ENCODE measurements around the gene CAMSAP1.

CAMSAP1 gene

GRCh38 chr9:135939351-135940265 is 32.3 kb upstream of the CAMSAP1 start:
- DNase-seq, result peak; percentile 23

- no peak for DNase-seq
Observed at GRCh38 chr9:135937521-135938489, 30.5 kb upstream of the CAMSAP1 start.

GRCh38 chr9:135933114-135933513 is 25.8 kb upstream of the CAMSAP1 start:
- DNase-seq, result no peak

GRCh38 chr9:135932656-135933055 is 25.3 kb upstream of the CAMSAP1 start:
- no peak for DNase-seq

GRCh38 chr9:135931349-135931820 is 24.0 kb upstream of the CAMSAP1 start:
- DNase-seq, result no peak

GRCh38 chr9:135930446-135931345 is 23.4 kb upstream of the CAMSAP1 start:
- no peak for DNase-seq

GRCh38 chr9:135929656-135930445 is 22.5 kb upstream of the CAMSAP1 start:
- DNase-seq, result no peak

GRCh38 chr9:135928731-135929655 is 21.6 kb upstream of the CAMSAP1 start:
- DNase-seq, result no peak

- no peak for DNase-seq
Observed at GRCh38 chr9:135928074-135928730, 20.9 kb upstream of the CAMSAP1 start.

GRCh38 chr9:135927195-135928013 is 20.1 kb upstream of the CAMSAP1 start:
- DNase-seq, result no peak

GRCh38 chr9:135926402-135927194 is 19.3 kb upstream of the CAMSAP1 start:
- DNase-seq, result no peak

- no peak for DNase-seq
Observed at GRCh38 chr9:135925496-135926133, 18.3 kb upstream of the CAMSAP1 start.

- DNase-seq, result no peak
Observed at GRCh38 chr9:135924628-135925338, 17.4 kb upstream of the CAMSAP1 start.

GRCh38 chr9:135923508-135923907 is 16.2 kb upstream of the CAMSAP1 start:
- DNase-seq, result no peak

GRCh38 chr9:135921749-135922310 is 14.5 kb upstream of the CAMSAP1 start:
- no peak for DNase-seq

- no peak for DNase-seq
Observed at GRCh38 chr9:135920973-135921585, 13.7 kb upstream of the CAMSAP1 start.

Data from activated gamma-delta T cell treated with Interleukin-2 at 50 U/mL for 16 hours (primary cell).